ENCODE data around the gene LRP4.
A peak's percentile ranks its signal among the peaks of the same experiment; 100 is the strongest.
"Not testable (repeated sequence)": the region's sequence is repeated elsewhere in the genome, so short reads cannot be mapped to it uniquely, and the experiment has no call there.

LRP4 gene

GRCh38 chr11:46918083-46918787 lies at the start of gene LRP4:
Gene LRP4 (minus strand): TSS chr11:46918550. CDS start chr11:46918379, 171 bp downstream.
- peak in 1 of 2 donors; percentile 20 for DNase-seq (ENCODE audit: low read depth in 2 of 2)

GRCh38 chr11:46967962-46968361 lies 49.6 kb upstream of the LRP4 start:
- no peak for DNase-seq (ENCODE audit: low read depth in 2 of 2)

- DNase-seq (ENCODE audit: low read depth in 2 of 2): no peak
Observed at GRCh38 chr11:46966773-46967172, 48.4 kb upstream of the LRP4 start.

GRCh38 chr11:46963844-46964243 lies 45.5 kb upstream of the LRP4 start:
- DNase-seq (ENCODE audit: low read depth in 2 of 2): no peak

- not testable (repeated sequence) for DNase-seq (ENCODE audit: low read depth in 2 of 2)
Observed at GRCh38 chr11:46961886-46962285, 43.5 kb upstream of the LRP4 start.

DNA sequence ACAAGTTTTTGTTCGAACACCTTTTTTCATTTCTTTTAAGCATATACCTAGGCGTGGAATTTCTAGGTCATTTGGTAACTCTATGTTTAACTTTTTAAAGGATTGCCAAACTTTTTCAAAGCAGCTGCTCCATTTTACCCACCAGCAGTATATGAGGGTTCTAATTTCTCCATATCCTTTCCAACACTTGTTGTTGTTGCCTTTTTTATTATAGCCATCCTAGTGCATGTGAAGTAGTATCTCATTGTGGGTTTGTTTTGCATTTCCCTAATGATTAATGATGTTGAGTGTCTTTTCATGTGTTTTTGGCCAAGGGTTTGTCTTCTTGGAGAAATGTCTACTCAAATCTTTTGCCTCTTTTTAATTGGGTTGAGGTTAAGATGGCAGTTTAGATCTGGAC lies 42.7 kb upstream of the LRP4 start:
- DNase-seq (ENCODE audit: low read depth in 2 of 2): no peak

DNA sequence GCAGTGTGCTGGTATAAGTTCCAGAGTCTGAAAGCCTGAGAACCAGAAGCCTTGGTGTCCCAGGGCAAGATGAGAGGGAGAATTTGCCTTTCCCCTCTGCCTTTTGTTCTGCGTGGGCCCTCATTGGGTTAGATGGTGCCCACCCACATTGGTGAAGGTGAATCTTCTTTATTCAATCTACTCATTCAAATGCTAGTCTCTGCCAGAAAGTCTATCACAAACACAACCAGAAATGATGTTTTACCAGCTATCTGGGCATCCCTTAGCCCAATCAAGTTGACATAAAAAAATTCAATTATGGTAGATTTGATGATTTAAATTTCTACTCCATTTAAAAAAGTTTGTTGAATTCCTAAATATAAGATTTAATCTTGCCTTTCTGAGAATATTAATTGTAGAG lies 40.4 kb upstream of the LRP4 start:
- no peak for DNase-seq (ENCODE audit: low read depth in 2 of 2)

- no peak for DNase-seq (ENCODE audit: low read depth in 2 of 2)
Observed at GRCh38 chr11:46953093-46953492, 34.7 kb upstream of the LRP4 start.

DNA sequence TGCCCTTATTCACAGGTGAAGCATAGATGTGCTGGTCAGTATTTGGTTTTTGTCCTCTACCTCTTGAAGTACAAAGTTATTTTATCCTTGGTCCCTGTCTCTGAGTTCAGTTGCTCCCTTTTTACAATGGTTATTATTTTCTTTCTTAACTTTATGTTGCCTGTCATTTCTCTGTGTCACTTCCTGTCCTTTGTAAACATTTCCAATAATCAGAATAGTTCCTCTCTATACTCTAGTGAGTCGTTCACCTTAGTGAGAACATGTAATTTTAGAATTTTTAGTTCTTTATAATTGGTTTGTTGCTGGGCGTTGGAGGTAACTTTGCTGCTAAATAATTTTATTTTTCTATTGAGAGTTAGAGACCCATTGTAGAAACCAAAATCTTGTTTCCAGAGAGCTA lies 34.2 kb upstream of the LRP4 start:
- no peak for DNase-seq (ENCODE audit: low read depth in 2 of 2)

GRCh38 chr11:46951864-46952263 lies 33.5 kb upstream of the LRP4 start:
- DNase-seq (ENCODE audit: low read depth in 2 of 2): no peak

- DNase-seq (ENCODE audit: low read depth in 2 of 2): no peak
Observed at GRCh38 chr11:46949297-46949696, 30.9 kb upstream of the LRP4 start.

GRCh38 chr11:46948378-46949131 lies 30.2 kb upstream of the LRP4 start:
- DNase-seq (ENCODE audit: low read depth in 2 of 2): no peak

GRCh38 chr11:46947399-46948077 lies 29.2 kb upstream of the LRP4 start:
- DNase-seq (ENCODE audit: low read depth in 2 of 2): no peak

- DNase-seq (ENCODE audit: low read depth in 2 of 2): no peak
Observed at GRCh38 chr11:46944356-46945075, 26.2 kb upstream of the LRP4 start.

DNA sequence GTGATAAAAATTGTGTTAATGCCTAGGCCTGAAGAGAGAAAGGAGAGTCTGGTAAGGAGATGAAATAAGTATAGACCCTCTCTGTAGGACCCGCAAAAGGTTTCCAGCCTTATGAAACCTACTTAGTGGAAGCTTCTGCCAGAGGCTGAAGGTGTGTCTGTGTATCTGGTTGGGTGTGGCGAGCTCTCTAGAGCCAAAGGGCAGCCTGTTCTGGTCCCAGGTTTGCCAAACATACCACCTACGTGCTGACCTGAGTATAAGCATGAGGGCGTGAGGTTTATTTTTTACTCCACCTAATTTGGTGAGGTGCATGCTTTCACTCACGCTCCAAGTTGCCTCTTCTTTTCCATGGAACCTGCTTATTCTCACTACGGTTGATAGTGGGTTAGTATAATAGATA lies 23.8 kb upstream of the LRP4 start:
- no peak for DNase-seq (ENCODE audit: low read depth in 2 of 2)

DNA sequence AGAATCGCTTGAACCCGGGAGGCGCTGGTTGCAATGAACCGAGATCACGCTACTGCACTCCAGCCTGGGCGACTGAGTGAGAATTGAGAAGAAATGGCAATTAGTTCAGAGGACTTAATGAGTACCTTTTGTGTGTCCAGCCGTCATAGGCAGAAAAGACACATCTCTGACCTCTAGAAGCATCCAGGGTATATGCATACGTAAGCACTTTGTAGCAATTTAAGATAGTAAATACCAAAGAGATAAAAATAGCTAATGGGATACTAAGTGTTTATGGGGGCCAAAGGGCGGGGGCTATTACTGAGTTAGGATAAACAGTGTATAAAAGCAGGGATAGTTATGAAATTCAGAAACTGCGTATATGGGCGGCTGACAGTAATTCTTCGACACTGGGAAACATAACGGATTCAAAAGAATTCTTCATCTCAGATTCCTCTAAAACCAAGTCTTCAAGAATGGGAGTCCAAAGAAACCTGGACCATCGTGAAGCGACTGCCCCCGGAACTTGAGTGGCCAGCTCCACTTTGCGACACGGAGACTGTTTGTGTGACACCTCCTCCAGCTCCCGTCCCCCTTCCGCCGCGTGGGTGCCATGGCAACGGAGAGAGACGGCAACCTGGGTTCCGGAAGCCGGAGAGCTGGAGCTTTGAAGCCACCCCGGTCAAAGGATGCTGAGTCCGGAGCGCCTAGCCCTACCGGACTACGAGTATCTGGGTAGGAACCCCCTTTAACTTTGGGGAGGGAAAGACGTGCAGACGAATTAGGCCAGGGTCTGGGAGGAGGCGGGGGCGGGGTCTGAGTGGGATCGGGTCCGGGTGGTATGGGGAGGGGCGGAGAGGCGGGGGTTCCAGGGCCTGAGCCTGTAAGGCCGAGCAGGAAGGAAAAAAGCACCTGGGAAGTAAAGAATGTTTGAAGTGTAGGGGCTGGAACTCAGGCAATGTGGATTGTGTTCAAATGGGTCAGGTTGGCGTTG lies 18.1 kb upstream of the LRP4 start, which contains the start of gene CSTPP1:
Gene CSTPP1 (plus strand): TSS at position 624 of the 973 bp plus-strand sequence. CDS start 45 bp downstream, at position 669.
- DNase-seq (ENCODE audit: low read depth in 2 of 2): peak; percentile 85 to 90

DNA sequence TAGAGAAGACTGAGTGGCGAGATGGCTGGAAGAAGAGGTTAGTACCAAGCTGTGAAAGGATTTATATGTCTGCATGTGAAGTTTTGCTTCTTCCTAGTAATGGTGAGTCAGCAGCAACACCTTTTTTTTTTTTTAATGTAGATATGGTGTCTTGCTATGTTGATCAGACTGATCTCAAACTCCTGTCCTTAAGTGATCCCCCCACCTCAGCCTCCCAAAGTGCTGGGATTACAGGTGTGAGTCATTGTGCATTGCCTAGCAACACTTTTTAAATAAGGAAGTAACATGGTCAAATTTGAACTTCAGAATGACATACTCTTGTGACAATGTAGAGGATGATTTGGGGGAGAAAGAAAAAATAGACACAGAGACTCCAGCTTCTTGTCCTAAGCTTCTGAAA lies 11.7 kb upstream of the LRP4 start:
- DNase-seq (ENCODE audit: low read depth in 2 of 2): no peak

DNA sequence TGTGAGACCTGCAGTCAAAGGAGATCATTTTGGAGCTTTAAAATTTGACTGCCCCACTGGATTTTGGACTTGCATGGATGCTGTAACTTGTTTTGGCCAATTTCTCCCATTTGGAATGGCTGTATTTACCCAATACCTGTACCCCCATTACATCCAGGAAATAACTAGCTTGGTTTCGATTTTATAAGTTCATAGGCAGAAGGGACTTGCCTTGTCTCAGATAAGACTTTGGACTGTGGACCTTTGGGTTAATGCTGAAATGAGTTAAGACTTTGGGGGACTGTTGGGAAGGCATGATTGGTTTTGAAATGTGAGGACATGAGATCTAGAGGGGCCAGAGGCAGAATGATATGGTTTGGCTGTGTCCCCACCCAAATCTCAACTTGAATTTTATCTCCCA lies 10.4 kb upstream of the LRP4 start:
- not testable (repeated sequence) for DNase-seq (ENCODE audit: low read depth in 2 of 2)

- not testable (repeated sequence) for DNase-seq (ENCODE audit: low read depth in 2 of 2)
Observed at GRCh38 chr11:46927928-46928327, 9.6 kb upstream of the LRP4 start.

GRCh38 chr11:46920755-46921154 lies 2.4 kb upstream of the LRP4 start:
- DNase-seq (ENCODE audit: low read depth in 2 of 2): no peak
